GM21360 (cell line): ENCODE measurements around the gene PACRG.
"Not testable (repeated sequence)": the region's sequence is repeated elsewhere in the genome, so short reads cannot be mapped to it uniquely, and the experiment has no call there.

Experiments
- ATAC-seq: cut with Tn5 transposase; IDR thresholded peaks from one replicate; pipeline ENCODE4 v1.9.1; 2021; ENCODE audit warnings: mild to moderate bottlenecking, moderate library complexity; ENCODE audit not compliant: unreplicated experiment

Gene PACRG

GRCh38 chr6:163300838-163301237, 573.1 kb downstream of the PACRG start:
- no peak for ATAC-seq

- no peak for ATAC-seq
These were observed 574.2 kb downstream of the PACRG start for GRCh38 chr6:163301726-163302635.

- ATAC-seq, result no peak
These were observed 575.0 kb downstream of the PACRG start for GRCh38 chr6:163302747-163303146.

- ATAC-seq, result no peak
These were observed 578.2 kb downstream of the PACRG start for GRCh38 chr6:163306000-163306399.

GRCh38 chr6:163308629-163309440, 581.1 kb downstream of the PACRG start:
- ATAC-seq, result no peak

- ATAC-seq, result no peak
These were observed 581.8 kb downstream of the PACRG start for GRCh38 chr6:163309491-163310026.

- ATAC-seq, result no peak
These were observed 582.6 kb downstream of the PACRG start for GRCh38 chr6:163310096-163310972.

GRCh38 chr6:163310973-163311383, 583.2 kb downstream of the PACRG start:
- ATAC-seq, result no peak

- ATAC-seq, result no peak
These were observed 584.1 kb downstream of the PACRG start for GRCh38 chr6:163311830-163312229.

- ATAC-seq, result no peak
These were observed 585.8 kb downstream of the PACRG start for GRCh38 chr6:163313566-163313965.

- ATAC-seq, result no peak
These were observed 586.2 kb downstream of the PACRG start for GRCh38 chr6:163313981-163314380.

- ATAC-seq, result no peak
These were observed 587.2 kb downstream of the PACRG start for GRCh38 chr6:163314791-163315470.

- not testable (repeated sequence) for ATAC-seq
These were observed 589.2 kb downstream of the PACRG start for GRCh38 chr6:163316866-163317495.

GRCh38 chr6:163318071-163318786, 590.5 kb downstream of the PACRG start:
- no peak for ATAC-seq

GRCh38 chr6:163319609-163320366, 592.0 kb downstream of the PACRG start:
- no peak for ATAC-seq

GRCh38 chr6:163320402-163320801, 592.6 kb downstream of the PACRG start:
- no peak for ATAC-seq

- no peak for ATAC-seq
These were observed 593.0 kb downstream of the PACRG start for GRCh38 chr6:163320804-163321203.

GRCh38 chr6:163321717-163322116, 593.9 kb downstream of the PACRG start:
- no peak for ATAC-seq
